ENCODE data around the gene IL12RB2.

Gene IL12RB2

GRCh38 chr1:67376381-67376780, 68.7 kb downstream of the IL12RB2 start:
- no peak for DNase-seq (ENCODE audit: insufficient read length, low spot score)
- TF ChIP-seq POLR2A (IDR thresholded peaks at IDR 0.05; ENCODE audit: low read depth, low read length) (no peak), TAF1 (IDR thresholded peaks at IDR 0.05; ENCODE audit: low read depth, low read length) (no peak)
- no peak for FAIRE-seq

GRCh38 chr1:67377253-67377652, 69.6 kb downstream of the IL12RB2 start:
- TF ChIP-seq POLR2AphosphoS5 (IDR thresholded peaks at IDR 0.05; ENCODE audit: low read depth, low read length) (no peak), POU2F2 (IDR thresholded peaks at IDR 0.05; ENCODE audit: low read depth, low read length) (no peak), PAX5 (IDR thresholded peaks at IDR 0.05; ENCODE audit: insufficient read depth, low read length, severe bottlenecking) (no peak), SPI1 (IDR thresholded peaks at IDR 0.05; ENCODE audit: low read depth, low read length) (no peak), POLR2A (IDR thresholded peaks at IDR 0.05; ENCODE audit: low read depth, low read length) (no peak), TAF1 (IDR thresholded peaks at IDR 0.05; ENCODE audit: low read depth, low read length) (no peak)
- DNase-seq (ENCODE audit: insufficient read length, low spot score) (no peak), FAIRE-seq (no peak)

GRCh38 chr1:67381154-67381553, 73.5 kb downstream of the IL12RB2 start:
- DNase-seq (ENCODE audit: insufficient read length, low spot score) (no peak), FAIRE-seq (no peak)
- TF ChIP-seq PAX5 (IDR thresholded peaks at IDR 0.05; ENCODE audit: insufficient read depth, low read length, severe bottlenecking) (no peak), POLR2A (IDR thresholded peaks at IDR 0.05; ENCODE audit: low read depth, low read length) (no peak), POU2F2 (IDR thresholded peaks at IDR 0.05; ENCODE audit: low read depth, low read length) (no peak), TAF1 (IDR thresholded peaks at IDR 0.05; ENCODE audit: low read depth, low read length) (no peak), SPI1 (IDR thresholded peaks at IDR 0.05; ENCODE audit: low read depth, low read length) (no peak), POLR2AphosphoS5 (IDR thresholded peaks at IDR 0.05; ENCODE audit: low read depth, low read length) (no peak)

GRCh38 chr1:67382292-67382691, 74.6 kb downstream of the IL12RB2 start:
- TF ChIP-seq PAX5 (IDR thresholded peaks at IDR 0.05; ENCODE audit: insufficient read depth, low read length, severe bottlenecking), result no peak
- TF ChIP-seq POU2F2 (IDR thresholded peaks at IDR 0.05; ENCODE audit: low read depth, low read length), result no peak
- no peak for TF ChIP-seq TAF1 (IDR thresholded peaks at IDR 0.05; ENCODE audit: low read depth, low read length)
- no peak for TF ChIP-seq POLR2A (IDR thresholded peaks at IDR 0.05; ENCODE audit: low read depth, low read length)
- TF ChIP-seq SPI1 (IDR thresholded peaks at IDR 0.05; ENCODE audit: low read depth, low read length), result no peak
- no peak for TF ChIP-seq POLR2AphosphoS5 (IDR thresholded peaks at IDR 0.05; ENCODE audit: low read depth, low read length)
- no peak for FAIRE-seq

GRCh38 chr1:67383999-67384638, 76.4 kb downstream of the IL12RB2 start:
- FAIRE-seq (no peak), DNase-seq (ENCODE audit: insufficient read length, low spot score) (no peak)
- TF ChIP-seq TAF1 (IDR thresholded peaks at IDR 0.05; ENCODE audit: low read depth, low read length), result no peak
- TF ChIP-seq POLR2A (IDR thresholded peaks at IDR 0.05; ENCODE audit: low read depth, low read length), result no peak
- no peak for TF ChIP-seq PAX5 (IDR thresholded peaks at IDR 0.05; ENCODE audit: insufficient read depth, low read length, severe bottlenecking)
- no peak for TF ChIP-seq POU2F2 (IDR thresholded peaks at IDR 0.05; ENCODE audit: low read depth, low read length)
- no peak for TF ChIP-seq POLR2AphosphoS5 (IDR thresholded peaks at IDR 0.05; ENCODE audit: low read depth, low read length)
- TF ChIP-seq SPI1 (IDR thresholded peaks at IDR 0.05; ENCODE audit: low read depth, low read length), result no peak

More at GRCh38 chr1:67382292-67382691, 74.6 kb downstream of the IL12RB2 start:
- no peak for DNase-seq (ENCODE audit: insufficient read length, low spot score)

GRCh38 chr1:67390041-67390887, 82.6 kb downstream of the IL12RB2 start:
- no peak for TF ChIP-seq POLR2A (IDR thresholded peaks at IDR 0.05; ENCODE audit: low read depth, low read length)
- TF ChIP-seq POLR2AphosphoS5 (IDR thresholded peaks at IDR 0.05; ENCODE audit: low read depth, low read length), result no peak
- TF ChIP-seq POU2F2 (IDR thresholded peaks at IDR 0.05; ENCODE audit: low read depth, low read length), result no peak
- no peak for TF ChIP-seq TAF1 (IDR thresholded peaks at IDR 0.05; ENCODE audit: low read depth, low read length)
- no peak for TF ChIP-seq PAX5 (IDR thresholded peaks at IDR 0.05; ENCODE audit: insufficient read depth, low read length, severe bottlenecking)
- TF ChIP-seq SPI1 (IDR thresholded peaks at IDR 0.05; ENCODE audit: low read depth, low read length), result no peak
- DNase-seq (ENCODE audit: insufficient read length, low spot score) (no peak), FAIRE-seq (no peak)

- FAIRE-seq (no peak), DNase-seq (ENCODE audit: insufficient read length, low spot score) (no peak)
- TF ChIP-seq POLR2A (IDR thresholded peaks at IDR 0.05; ENCODE audit: low read depth, low read length) (no peak), SPI1 (IDR thresholded peaks at IDR 0.05; ENCODE audit: low read depth, low read length) (no peak), POU2F2 (IDR thresholded peaks at IDR 0.05; ENCODE audit: low read depth, low read length) (no peak), TAF1 (IDR thresholded peaks at IDR 0.05; ENCODE audit: low read depth, low read length) (no peak), POLR2AphosphoS5 (IDR thresholded peaks at IDR 0.05; ENCODE audit: low read depth, low read length) (no peak), PAX5 (IDR thresholded peaks at IDR 0.05; ENCODE audit: insufficient read depth, low read length, severe bottlenecking) (no peak)
These were observed 85.6 kb downstream of the IL12RB2 start for GRCh38 chr1:67393240-67393639.

- no peak for TF ChIP-seq TAF1 (IDR thresholded peaks at IDR 0.05; ENCODE audit: low read depth, low read length)
- TF ChIP-seq PAX5 (IDR thresholded peaks at IDR 0.05; ENCODE audit: insufficient read depth, low read length, severe bottlenecking), result no peak
- no peak for TF ChIP-seq POLR2A (IDR thresholded peaks at IDR 0.05; ENCODE audit: low read depth, low read length)
- no peak for TF ChIP-seq POLR2AphosphoS5 (IDR thresholded peaks at IDR 0.05; ENCODE audit: low read depth, low read length)
- TF ChIP-seq POU2F2 (IDR thresholded peaks at IDR 0.05; ENCODE audit: low read depth, low read length), result no peak
- no peak for TF ChIP-seq SPI1 (IDR thresholded peaks at IDR 0.05; ENCODE audit: low read depth, low read length)
These were observed 86.1 kb downstream of the IL12RB2 start for GRCh38 chr1:67393737-67394136.

GRCh38 chr1:67394548-67394947, 86.9 kb downstream of the IL12RB2 start:
- FAIRE-seq (no peak), DNase-seq (ENCODE audit: insufficient read length, low spot score) (no peak)
- TF ChIP-seq POU2F2 (IDR thresholded peaks at IDR 0.05; ENCODE audit: low read depth, low read length) (no peak), POLR2AphosphoS5 (IDR thresholded peaks at IDR 0.05; ENCODE audit: low read depth, low read length) (no peak), POLR2A (IDR thresholded peaks at IDR 0.05; ENCODE audit: low read depth, low read length) (no peak), SPI1 (IDR thresholded peaks at IDR 0.05; ENCODE audit: low read depth, low read length) (no peak)

More at GRCh38 chr1:67393737-67394136, 86.1 kb downstream of the IL12RB2 start:
- FAIRE-seq (no peak), DNase-seq (ENCODE audit: insufficient read length, low spot score) (no peak)

Data from GM12891 (cell line).